ENCODE data around the gene AKT1.

DNA sequence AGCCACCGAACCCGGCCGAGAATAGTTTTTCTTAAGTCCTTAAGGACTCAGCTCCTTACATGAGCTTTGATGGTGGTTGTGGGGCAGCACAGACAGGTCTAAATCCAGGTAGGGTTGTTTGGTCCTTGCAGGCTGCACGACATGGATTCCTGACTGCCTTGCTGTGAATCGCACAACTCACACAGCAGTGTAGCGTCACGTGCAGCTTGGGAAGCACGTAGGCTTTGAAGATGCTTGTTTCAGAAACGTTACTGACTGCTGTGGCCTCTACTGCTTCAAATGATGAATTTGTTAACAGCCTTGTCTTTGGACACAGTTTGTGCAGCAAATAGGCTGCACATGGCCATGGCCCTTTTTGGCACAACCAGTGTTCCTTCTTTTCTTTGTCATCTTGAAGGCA, 35.2 kb upstream of the AKT1 start:
- TF ChIP-seq, protein P1, sequence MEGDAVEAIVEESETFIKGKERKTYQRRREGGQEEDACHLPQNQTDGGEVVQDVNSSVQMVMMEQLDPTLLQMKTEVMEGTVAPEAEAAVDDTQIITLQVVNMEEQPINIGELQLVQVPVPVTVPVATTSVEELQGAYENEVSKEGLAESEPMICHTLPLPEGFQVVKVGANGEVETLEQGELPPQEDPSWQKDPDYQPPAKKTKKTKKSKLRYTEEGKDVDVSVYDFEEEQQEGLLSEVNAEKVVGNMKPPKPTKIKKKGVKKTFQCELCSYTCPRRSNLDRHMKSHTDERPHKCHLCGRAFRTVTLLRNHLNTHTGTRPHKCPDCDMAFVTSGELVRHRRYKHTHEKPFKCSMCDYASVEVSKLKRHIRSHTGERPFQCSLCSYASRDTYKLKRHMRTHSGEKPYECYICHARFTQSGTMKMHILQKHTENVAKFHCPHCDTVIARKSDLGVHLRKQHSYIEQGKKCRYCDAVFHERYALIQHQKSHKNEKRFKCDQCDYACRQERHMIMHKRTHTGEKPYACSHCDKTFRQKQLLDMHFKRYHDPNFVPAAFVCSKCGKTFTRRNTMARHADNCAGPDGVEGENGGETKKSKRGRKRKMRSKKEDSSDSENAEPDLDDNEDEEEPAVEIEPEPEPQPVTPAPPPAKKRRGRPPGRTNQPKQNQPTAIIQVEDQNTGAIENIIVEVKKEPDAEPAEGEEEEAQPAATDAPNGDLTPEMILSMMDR (conservative IDR thresholded peaks at IDR 0.05; ENCODE audit: low read depth, low read length) = no peak
- TF ChIP-seq CEBPB (IDR thresholded peaks at IDR 0.05; ENCODE audit: low read depth, low read length) = no peak
- TF ChIP-seq POLR2A (IDR thresholded peaks at IDR 0.05; ENCODE audit: low read depth, low read length) = no peak
- TF ChIP-seq, protein P2, sequence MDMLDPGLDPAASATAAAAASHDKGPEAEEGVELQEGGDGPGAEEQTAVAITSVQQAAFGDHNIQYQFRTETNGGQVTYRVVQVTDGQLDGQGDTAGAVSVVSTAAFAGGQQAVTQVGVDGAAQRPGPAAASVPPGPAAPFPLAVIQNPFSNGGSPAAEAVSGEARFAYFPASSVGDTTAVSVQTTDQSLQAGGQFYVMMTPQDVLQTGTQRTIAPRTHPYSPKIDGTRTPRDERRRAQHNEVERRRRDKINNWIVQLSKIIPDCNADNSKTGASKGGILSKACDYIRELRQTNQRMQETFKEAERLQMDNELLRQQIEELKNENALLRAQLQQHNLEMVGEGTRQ (IDR thresholded peaks at IDR 0.05; ENCODE audit: low read depth, low read length) = no peak
- TF ChIP-seq, protein P3, sequence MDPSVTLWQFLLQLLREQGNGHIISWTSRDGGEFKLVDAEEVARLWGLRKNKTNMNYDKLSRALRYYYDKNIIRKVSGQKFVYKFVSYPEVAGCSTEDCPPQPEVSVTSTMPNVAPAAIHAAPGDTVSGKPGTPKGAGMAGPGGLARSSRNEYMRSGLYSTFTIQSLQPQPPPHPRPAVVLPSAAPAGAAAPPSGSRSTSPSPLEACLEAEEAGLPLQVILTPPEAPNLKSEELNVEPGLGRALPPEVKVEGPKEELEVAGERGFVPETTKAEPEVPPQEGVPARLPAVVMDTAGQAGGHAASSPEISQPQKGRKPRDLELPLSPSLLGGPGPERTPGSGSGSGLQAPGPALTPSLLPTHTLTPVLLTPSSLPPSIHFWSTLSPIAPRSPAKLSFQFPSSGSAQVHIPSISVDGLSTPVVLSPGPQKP (IDR thresholded peaks at IDR 0.05; ENCODE audit: borderline replicate concordance, low read depth, low read length) = no peak
- TF ChIP-seq RCOR1 (IDR thresholded peaks at IDR 0.05; ENCODE audit: insufficient replicate concordance, low read length) = no peak
